ENCODE measurements around the gene NKD1.
"Not testable (repeated sequence)": the region's sequence is repeated elsewhere in the genome, so short reads cannot be mapped to it uniquely, and the experiment has no call there.

NKD1 gene

DNA sequence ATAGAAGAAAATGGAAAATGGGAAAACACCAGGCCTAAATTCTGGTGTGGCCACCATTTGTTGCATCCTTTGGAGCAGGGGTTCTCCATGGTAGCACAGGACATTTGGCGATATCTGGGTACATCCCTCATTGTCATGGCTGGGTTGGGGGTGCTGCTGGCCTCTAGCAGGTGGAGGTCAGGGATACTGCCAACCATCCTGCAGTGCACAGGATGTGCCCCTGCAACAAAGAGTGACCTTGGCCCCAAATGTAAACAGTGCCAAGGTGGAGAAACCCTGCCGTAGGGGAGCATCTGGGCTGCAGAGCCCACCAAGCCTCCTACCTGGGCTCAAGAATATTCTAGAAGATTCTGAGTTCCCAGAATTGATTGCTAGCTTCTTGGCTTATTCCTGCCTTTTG, 27.5 kb downstream of the NKD1 start:
- DNase-seq, result no peak

DNA sequence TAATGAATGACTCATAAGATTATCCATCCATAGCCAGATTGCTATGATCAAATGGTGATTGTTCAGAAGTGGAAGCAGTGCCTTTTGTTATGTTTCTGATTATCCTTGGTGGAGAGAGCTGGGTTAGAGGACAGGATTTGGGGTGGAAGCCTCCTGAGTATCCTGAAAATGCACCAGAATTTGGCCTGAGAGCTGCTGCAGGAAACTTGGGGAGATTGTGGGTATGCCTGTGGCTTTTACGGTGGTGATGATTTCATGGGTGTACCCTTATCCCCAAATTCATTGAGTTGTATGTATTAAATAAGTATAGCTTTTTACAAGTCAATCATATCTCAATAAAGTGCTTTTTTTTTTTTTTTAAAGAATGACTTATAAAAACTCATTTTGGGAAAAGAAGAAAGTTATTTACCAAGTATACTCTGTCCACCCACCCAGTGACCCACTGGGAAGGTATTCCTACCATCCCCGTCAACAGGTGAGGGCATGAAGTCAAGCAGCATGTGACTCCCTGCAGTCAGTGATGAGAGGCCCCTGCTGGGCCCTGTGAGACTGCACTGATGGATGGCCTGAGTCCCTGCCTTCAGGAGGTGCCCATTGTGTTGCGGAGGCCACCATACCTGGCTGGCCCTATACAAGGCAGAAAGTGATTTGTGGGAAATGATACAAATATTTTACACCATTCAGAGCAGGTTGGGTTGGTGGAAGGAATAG, 28.4 kb downstream of the NKD1 start:
- Histone ChIP-seq H3K9me3 (ENCODE audit: severe bottlenecking) (no peaks in the 10 kb centered on the region), H3K27ac (no peak overlapping the region), H3K36me3 (peaks cover 4% of the 10 kb centered on the region; the same call in 1 of the 2 replicates), H3K4me3 (ENCODE audit: low read depth, low read length) (no peak overlapping the region), H3K27me3 (ENCODE audit: insufficient read depth, low read depth, severe bottlenecking) (no peaks in the 10 kb centered on the region)
- TF ChIP-seq CTCF (IDR thresholded peaks at IDR 0.05; ENCODE audit: low read depth, low read length), result no peak
- no peak for DNase-seq

More for the DNA sequence above, 27.5 kb downstream of the NKD1 start:
- no peak overlapping the region for H3K27ac ChIP-seq
- H3K36me3 ChIP-seq, result peaks cover 4% of the 10 kb centered on the region; the same call in 1 of the 2 replicates
- no peaks in the 10 kb centered on the region for H3K9me3 ChIP-seq (ENCODE audit: severe bottlenecking)
- H3K4me3 ChIP-seq (ENCODE audit: low read depth, low read length), result no peak overlapping the region
- TF ChIP-seq CTCF (IDR thresholded peaks at IDR 0.05; ENCODE audit: low read depth, low read length), result no peak
- H3K27me3 ChIP-seq (ENCODE audit: insufficient read depth, low read depth, severe bottlenecking), result no peaks in the 10 kb centered on the region

- TF ChIP-seq CTCF (IDR thresholded peaks at IDR 0.05; ENCODE audit: low read depth, low read length), result no peak
Observed at GRCh38 chr16:50578137-50578536, 29.9 kb downstream of the NKD1 start.

GRCh38 chr16:50579373-50579772, 31.2 kb downstream of the NKD1 start:
- H3K27ac ChIP-seq; H3K27me3 ChIP-seq (ENCODE audit: insufficient read depth, low read depth, severe bottlenecking); H3K4me3 ChIP-seq (ENCODE audit: low read depth, low read length); H3K36me3 ChIP-seq; H3K9me3 ChIP-seq (ENCODE audit: severe bottlenecking); DNase-seq: not testable (repeated sequence)

More at GRCh38 chr16:50578137-50578536, 29.9 kb downstream of the NKD1 start:
- Histone ChIP-seq H3K27ac (no peak overlapping the region), H3K27me3 (ENCODE audit: insufficient read depth, low read depth, severe bottlenecking) (no peaks in the 10 kb centered on the region), H3K36me3 (no peaks in the 10 kb centered on the region), H3K9me3 (ENCODE audit: severe bottlenecking) (no peaks in the 10 kb centered on the region), H3K4me3 (ENCODE audit: low read depth, low read length) (no peak overlapping the region)
- DNase-seq, result no peak

GRCh38 chr16:50580180-50580798, 32.1 kb downstream of the NKD1 start:
- Histone ChIP-seq H3K9me3 (ENCODE audit: severe bottlenecking) (no peaks in the 10 kb centered on the region), H3K27ac (no peak overlapping the region), H3K27me3 (ENCODE audit: insufficient read depth, low read depth, severe bottlenecking) (no peaks in the 10 kb centered on the region), H3K36me3 (no peaks in the 10 kb centered on the region), H3K4me3 (ENCODE audit: low read depth, low read length) (no peak overlapping the region)
- no peak for DNase-seq
- no peak for TF ChIP-seq CTCF (IDR thresholded peaks at IDR 0.05; ENCODE audit: low read depth, low read length)

- Histone ChIP-seq H3K9me3 (ENCODE audit: severe bottlenecking) (no peaks in the 10 kb centered on the region), H3K27ac (no peak overlapping the region), H3K27me3 (ENCODE audit: insufficient read depth, low read depth, severe bottlenecking) (no peaks in the 10 kb centered on the region), H3K36me3 (no peaks in the 10 kb centered on the region), H3K4me3 (ENCODE audit: low read depth, low read length) (no peak overlapping the region)
- no peak for TF ChIP-seq CTCF (IDR thresholded peaks at IDR 0.05; ENCODE audit: low read depth, low read length)
- no peak for DNase-seq
Observed at GRCh38 chr16:50581845-50582244, 33.6 kb downstream of the NKD1 start.

All from WERI-Rb-1 (cell line).